Hepatocyte (in vitro differentiated cells): ENCODE results near the gene TACC2.

Experiments
- EZH2 ChIP-seq: fragments of 200-600 bp; sonication (generic); IDR thresholded peaks from 2 replicates; pipeline ENCODE4 v1.6.1; 2016; ENCODE audit warnings: antibody characterized with exemption, mild to moderate bottlenecking, borderline replicate concordance
- EZH2phosphoT487 ChIP-seq: fragments of 200-600 bp; sonication (generic); IDR thresholded peaks from one replicate; pipeline ENCODE4 v1.6.1; 2018; ENCODE audit warnings: antibody characterized with exemption, mild to moderate bottlenecking, low read depth, moderate library complexity; ENCODE audit not compliant: unreplicated experiment, severe bottlenecking
- TF ChIP-seq, protein P1 (sequence below): fragments of 200-600 bp; sonication (generic); IDR thresholded peaks from 2 replicates; pipeline ENCODE4 v1.5.1; 2016; ENCODE audit warnings: antibody characterized with exemption, mild to moderate bottlenecking; ENCODE audit not compliant: poor library complexity

DNA sequence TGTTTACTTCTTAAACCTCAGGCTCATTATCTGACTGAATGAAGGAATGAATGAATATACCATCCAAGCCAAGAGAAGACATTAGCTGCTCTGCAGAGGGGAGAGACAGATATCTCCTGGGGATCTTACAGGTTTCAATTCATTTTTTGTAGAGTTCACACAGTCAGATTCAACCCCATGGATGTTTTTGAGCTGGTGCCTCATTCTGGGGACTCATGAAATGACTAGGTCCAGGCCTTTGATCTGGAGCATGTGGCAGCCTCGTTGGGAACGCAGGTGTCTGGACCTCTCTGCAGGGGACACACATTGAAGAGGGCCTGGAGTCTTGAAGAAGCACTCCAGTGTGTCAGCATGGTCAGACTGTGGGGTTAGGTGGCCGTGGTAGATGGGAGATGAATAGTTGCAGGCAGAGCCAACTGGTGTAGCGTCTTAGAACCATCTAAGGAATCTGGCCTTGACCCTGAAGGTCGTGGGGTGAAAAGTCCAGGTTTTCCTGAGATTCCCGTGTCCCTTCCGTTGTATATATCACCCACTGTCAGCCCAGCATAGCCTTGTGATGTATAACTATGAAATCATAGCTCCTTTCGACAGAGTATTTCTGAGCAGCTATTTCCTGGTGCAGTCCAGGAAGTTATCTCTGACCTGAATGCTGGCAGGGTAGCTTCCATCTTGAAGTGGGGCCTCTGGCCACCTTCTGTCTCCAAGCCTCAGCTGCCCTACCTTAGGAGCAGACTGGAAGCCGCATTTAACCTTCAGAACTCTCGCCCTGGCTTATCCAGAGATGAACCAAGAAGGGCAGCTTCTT is 304.4 kb downstream of the TACC2 start:
- TF ChIP-seq, protein P1, sequence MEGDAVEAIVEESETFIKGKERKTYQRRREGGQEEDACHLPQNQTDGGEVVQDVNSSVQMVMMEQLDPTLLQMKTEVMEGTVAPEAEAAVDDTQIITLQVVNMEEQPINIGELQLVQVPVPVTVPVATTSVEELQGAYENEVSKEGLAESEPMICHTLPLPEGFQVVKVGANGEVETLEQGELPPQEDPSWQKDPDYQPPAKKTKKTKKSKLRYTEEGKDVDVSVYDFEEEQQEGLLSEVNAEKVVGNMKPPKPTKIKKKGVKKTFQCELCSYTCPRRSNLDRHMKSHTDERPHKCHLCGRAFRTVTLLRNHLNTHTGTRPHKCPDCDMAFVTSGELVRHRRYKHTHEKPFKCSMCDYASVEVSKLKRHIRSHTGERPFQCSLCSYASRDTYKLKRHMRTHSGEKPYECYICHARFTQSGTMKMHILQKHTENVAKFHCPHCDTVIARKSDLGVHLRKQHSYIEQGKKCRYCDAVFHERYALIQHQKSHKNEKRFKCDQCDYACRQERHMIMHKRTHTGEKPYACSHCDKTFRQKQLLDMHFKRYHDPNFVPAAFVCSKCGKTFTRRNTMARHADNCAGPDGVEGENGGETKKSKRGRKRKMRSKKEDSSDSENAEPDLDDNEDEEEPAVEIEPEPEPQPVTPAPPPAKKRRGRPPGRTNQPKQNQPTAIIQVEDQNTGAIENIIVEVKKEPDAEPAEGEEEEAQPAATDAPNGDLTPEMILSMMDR: no peak
- no peak for TF ChIP-seq EZH2
- TF ChIP-seq EZH2phosphoT487: no peak
